HL-60 (cell line): Measurements from ENCODE around the gene ST7.

Experiments
- REST ChIP-seq: IDR thresholded peaks from 2 replicates; pipeline ENCODE4 v1.6.1; 2012; ENCODE audit warnings: low read depth; ENCODE audit not compliant: insufficient replicate concordance
- SPI1 ChIP-seq: IDR thresholded peaks from 2 replicates; pipeline ENCODE4 v1.6.1; 2012; ENCODE audit warnings: low read depth, mild to moderate bottlenecking, borderline replicate concordance

- no peak for TF ChIP-seq SPI1
- no peak for TF ChIP-seq REST
Measured at GRCh38 chr7:117278040-117278439, 324.7 kb downstream of the ST7 start.
